Neural crest cell (in vitro differentiated cells): ENCODE results near the gene TMEM245. TPM values are rescaled to one million over a fixed set of nuclear protein-coding genes. Genes with fewer than 3 reads are reported as not detected.
A peak's percentile ranks its signal among the peaks of the same experiment; 100 is the strongest.

Source experiments
- DNase-seq: peaks from one replicate; pipeline ENCODE4 v3.0.0; 2021; ENCODE audit warnings: low read depth, mixed read lengths, low spot score
- H3K27ac Mint-ChIP-seq: one replicate; pipeline ENCODE4 v1.8.0; 2021; ENCODE audit warnings: mild to moderate bottlenecking, mixed read lengths; ENCODE audit not compliant: unreplicated experiment
- H3K27me3 Mint-ChIP-seq: 2 replicates; pipeline ENCODE4 v1.8.0; 2021; ENCODE audit warnings: low read depth, mild to moderate bottlenecking, mixed read lengths
- H3K36me3 Mint-ChIP-seq: 2 replicates; pipeline ENCODE4 v1.8.0; 2021; ENCODE audit warnings: low read depth, mild to moderate bottlenecking, mixed read lengths
- H3K4me1 Mint-ChIP-seq: 2 replicates; pipeline ENCODE4 v1.8.0; 2021; ENCODE audit warnings: mixed read lengths
- H3K4me3 Mint-ChIP-seq: one replicate; pipeline ENCODE4 v1.8.0; 2021; ENCODE audit warnings: mild to moderate bottlenecking, mixed read lengths
- H3K9me3 Mint-ChIP-seq: 2 replicates; pipeline ENCODE4 v1.8.0; 2021; ENCODE audit warnings: mixed read lengths
- CTCF ChIP-seq: fragments of 200-600 bp; sonication (generic); conservative IDR thresholded peaks from 2 replicates; pipeline ENCODE4 v1.5.0; 2021; ENCODE audit warnings: antibody characterized with exemption, mild to moderate bottlenecking
- total RNA-seq: library from RNA; stranded (reverse); gene quantifications from 2 replicates; pipeline ENCODE4 v1.2.1, GENCODE V29; 2021

The TMEM245 gene
- total RNA-seq, 1 donor from 2014 or later: 38.7 TPM

GRCh38 chr9:109114670-109115069, 5.1 kb downstream of the TMEM245 start:
- H3K4me3 Mint-ChIP-seq: peak overlapping the region; percentile 77
- TF ChIP-seq CTCF: no peak
- H3K9me3 Mint-ChIP-seq: no peaks in the 10 kb centered on the region
- peaks cover 2% of the 10 kb centered on the region for H3K36me3 Mint-ChIP-seq
- no peaks in the 10 kb centered on the region for H3K27me3 Mint-ChIP-seq
- H3K27ac Mint-ChIP-seq: no peak overlapping the region
- H3K4me1 Mint-ChIP-seq: peaks cover 47% of the 10 kb centered on the region
- DNase-seq: no peak

- Mint-ChIP-seq H3K27me3 (no peaks in the 10 kb centered on the region), H3K4me1 (peaks cover 49% of the 10 kb centered on the region), H3K4me3 (peak overlapping the region; percentile 77), H3K27ac (no peak overlapping the region), H3K9me3 (no peaks in the 10 kb centered on the region), H3K36me3 (peaks cover 2% of the 10 kb centered on the region)
- TF ChIP-seq CTCF: no peak
- DNase-seq: no peak
These were observed 5.7 kb downstream of the TMEM245 start for GRCh38 chr9:109113892-109114609.

- H3K27me3 Mint-ChIP-seq: no peaks in the 10 kb centered on the region
- no peaks in the 10 kb centered on the region for H3K9me3 Mint-ChIP-seq
- H3K27ac Mint-ChIP-seq: no peak overlapping the region
- TF ChIP-seq CTCF: no peak
- no peak for DNase-seq
- peaks cover 2% of the 10 kb centered on the region for H3K36me3 Mint-ChIP-seq
- H3K4me1 Mint-ChIP-seq: peaks cover 46% of the 10 kb centered on the region
- no peak overlapping the region for H3K4me3 Mint-ChIP-seq
These were observed 6.5 kb downstream of the TMEM245 start for GRCh38 chr9:109113254-109113653.

GRCh38 chr9:109110329-109111021, 9.3 kb downstream of the TMEM245 start:
- H3K27me3 Mint-ChIP-seq: no peaks in the 10 kb centered on the region
- peaks cover 2% of the 10 kb centered on the region for H3K36me3 Mint-ChIP-seq
- H3K4me1 Mint-ChIP-seq: peaks cover 39% of the 10 kb centered on the region
- no peak for DNase-seq
- H3K4me3 Mint-ChIP-seq: no peak overlapping the region
- no peak overlapping the region for H3K27ac Mint-ChIP-seq
- no peak for TF ChIP-seq CTCF
- no peaks in the 10 kb centered on the region for H3K9me3 Mint-ChIP-seq

GRCh38 chr9:109109967-109110328, 9.8 kb downstream of the TMEM245 start:
- no peak for TF ChIP-seq CTCF
- H3K36me3 Mint-ChIP-seq: peaks cover 6% of the 10 kb centered on the region
- no peak overlapping the region for H3K27ac Mint-ChIP-seq
- H3K9me3 Mint-ChIP-seq: no peaks in the 10 kb centered on the region
- no peaks in the 10 kb centered on the region for H3K27me3 Mint-ChIP-seq
- no peak overlapping the region for H3K4me3 Mint-ChIP-seq
- peaks cover 39% of the 10 kb centered on the region for H3K4me1 Mint-ChIP-seq
- no peak for DNase-seq
